ENCODE measurements around the gene LINGO1.

Gene LINGO1

GRCh38 chr15:77613814-77614213 is 18.9 kb downstream of the LINGO1 start:
- no peak for DNase-seq

- no peak for DNase-seq
Observed at GRCh38 chr15:77612958-77613601, 19.6 kb downstream of the LINGO1 start.

GRCh38 chr15:77611767-77612166 is 20.9 kb downstream of the LINGO1 start:
- DNase-seq = no peak

GRCh38 chr15:77610731-77611130 is 22.0 kb downstream of the LINGO1 start:
- DNase-seq = no peak

GRCh38 chr15:77609558-77609957 is 23.2 kb downstream of the LINGO1 start:
- no peak for DNase-seq

GRCh38 chr15:77608774-77609173 is 23.9 kb downstream of the LINGO1 start:
- no peak for DNase-seq

- DNase-seq = no peak
Observed at GRCh38 chr15:77607894-77608261, 24.8 kb downstream of the LINGO1 start.

GRCh38 chr15:77607111-77607893 is 25.4 kb downstream of the LINGO1 start:
- DNase-seq = no peak

- DNase-seq = no peak
Observed at GRCh38 chr15:77606142-77607034, 26.3 kb downstream of the LINGO1 start.

- no peak for DNase-seq
Observed at GRCh38 chr15:77605547-77605946, 27.2 kb downstream of the LINGO1 start.

- DNase-seq = no peak
Observed at GRCh38 chr15:77604973-77605372, 27.7 kb downstream of the LINGO1 start.

GRCh38 chr15:77603611-77604336 is 28.9 kb downstream of the LINGO1 start:
- DNase-seq = no peak

GRCh38 chr15:77602800-77603199 is 29.9 kb downstream of the LINGO1 start:
- no peak for DNase-seq

GRCh38 chr15:77599899-77600298 is 32.8 kb downstream of the LINGO1 start:
- peak; percentile 70 for DNase-seq

- no peak for DNase-seq
Observed at GRCh38 chr15:77599357-77599756, 33.4 kb downstream of the LINGO1 start.

- DNase-seq = no peak
Observed at GRCh38 chr15:77598644-77599043, 34.1 kb downstream of the LINGO1 start.

GRCh38 chr15:77597804-77598453 is 34.8 kb downstream of the LINGO1 start:
- DNase-seq = no peak

GRCh38 chr15:77596821-77597803 is 35.6 kb downstream of the LINGO1 start:
- DNase-seq = no peak

- no peak for DNase-seq
Observed at GRCh38 chr15:77595231-77595630, 37.5 kb downstream of the LINGO1 start.

- no peak for DNase-seq
Observed at GRCh38 chr15:77592758-77593157, 40.0 kb downstream of the LINGO1 start.

All from retina (tissue), 1 donor.